Measurements from ENCODE around the gene PLSCR2.

DNA sequence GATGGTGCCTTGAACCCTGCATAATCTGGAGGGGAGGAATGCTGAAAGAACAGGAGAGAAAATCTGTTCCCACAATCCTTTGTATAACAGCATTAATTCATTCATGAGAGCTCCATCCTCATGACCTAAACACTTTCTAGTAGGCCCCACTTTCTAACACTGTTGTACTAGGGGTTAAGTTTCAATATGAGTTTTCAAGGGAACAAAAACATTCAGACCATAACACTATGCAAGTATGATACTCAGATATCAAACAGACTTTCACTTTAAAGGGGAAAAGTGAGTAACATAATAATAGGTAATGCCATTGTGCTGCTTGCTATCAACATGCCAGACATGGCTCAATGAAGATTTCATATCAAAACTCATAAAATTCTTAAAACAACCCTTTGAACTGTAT is 32.4 kb upstream of the PLSCR2 start:
- TF ChIP-seq CTCF (IDR thresholded peaks at IDR 0.05) = no peak
- TF ChIP-seq POLR2A (IDR thresholded peaks at IDR 0.05) = no peak

Measured in right lobe of liver (tissue), 4 donors.